Lower leg skin (tissue), 3 donors: ENCODE results near the gene BLMH.

Experiments used
- POLR2A ChIP-seq, 2 donors: fragments of 450-650 bp; IDR thresholded peaks; one replicate each; pipeline ENCODE4 v1.6.1; 2016 to 2017; ENCODE audit warnings: antibody characterized with exemption in 2 of 2, mild to moderate bottlenecking in 1 of 2, moderate library complexity in 1 of 2
- TF ChIP-seq, protein P1 (sequence below), 3 donors: fragments of 450-650 bp; IDR thresholded peaks; one replicate each; pipeline ENCODE4 v1.5.1; 2016; ENCODE audit warnings: antibody characterized with exemption in 3 of 3, mild to moderate bottlenecking in 3 of 3, moderate library complexity in 2 of 3

DNA sequence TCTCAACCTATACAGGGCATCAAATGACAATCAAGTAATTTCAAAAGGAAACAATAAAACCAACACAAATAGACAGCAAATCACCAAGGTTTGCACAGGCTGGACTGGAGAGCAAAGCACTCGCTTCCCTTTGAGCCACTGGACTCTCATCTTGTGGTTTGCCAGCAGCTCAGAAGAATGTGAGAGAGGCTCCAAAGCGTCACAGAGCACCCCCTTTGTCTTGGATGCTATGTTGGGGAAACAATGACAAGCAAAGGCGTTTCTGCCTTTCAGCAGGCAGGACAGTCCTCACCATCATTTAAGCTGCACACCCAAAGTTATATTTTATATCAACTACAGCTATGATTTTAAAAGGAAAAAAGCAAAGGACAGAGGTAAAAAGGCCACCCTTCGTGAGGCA is 69.5 kb downstream of the BLMH start:
- TF ChIP-seq, protein P1, sequence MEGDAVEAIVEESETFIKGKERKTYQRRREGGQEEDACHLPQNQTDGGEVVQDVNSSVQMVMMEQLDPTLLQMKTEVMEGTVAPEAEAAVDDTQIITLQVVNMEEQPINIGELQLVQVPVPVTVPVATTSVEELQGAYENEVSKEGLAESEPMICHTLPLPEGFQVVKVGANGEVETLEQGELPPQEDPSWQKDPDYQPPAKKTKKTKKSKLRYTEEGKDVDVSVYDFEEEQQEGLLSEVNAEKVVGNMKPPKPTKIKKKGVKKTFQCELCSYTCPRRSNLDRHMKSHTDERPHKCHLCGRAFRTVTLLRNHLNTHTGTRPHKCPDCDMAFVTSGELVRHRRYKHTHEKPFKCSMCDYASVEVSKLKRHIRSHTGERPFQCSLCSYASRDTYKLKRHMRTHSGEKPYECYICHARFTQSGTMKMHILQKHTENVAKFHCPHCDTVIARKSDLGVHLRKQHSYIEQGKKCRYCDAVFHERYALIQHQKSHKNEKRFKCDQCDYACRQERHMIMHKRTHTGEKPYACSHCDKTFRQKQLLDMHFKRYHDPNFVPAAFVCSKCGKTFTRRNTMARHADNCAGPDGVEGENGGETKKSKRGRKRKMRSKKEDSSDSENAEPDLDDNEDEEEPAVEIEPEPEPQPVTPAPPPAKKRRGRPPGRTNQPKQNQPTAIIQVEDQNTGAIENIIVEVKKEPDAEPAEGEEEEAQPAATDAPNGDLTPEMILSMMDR (IDR thresholded peaks at IDR 0.05), result no peak
- TF ChIP-seq POLR2A (IDR thresholded peaks at IDR 0.05), result no peak
